ENCODE measurements around the gene GTF3C5. TPM values are rescaled to one million over a fixed set of nuclear protein-coding genes. Genes with fewer than 3 reads are reported as not detected.
A peak's percentile ranks its signal among the peaks of the same experiment; 100 is the strongest.

GTF3C5 gene
- total and polyA plus RNA-seq, 9 of the 15 experiments (the other 6 are each of a cell fraction or from before 2014, with no cell fraction given), result 3.8 to 118 (median 83.7) TPM

GRCh38 chr9:133030317-133031129, at the start of gene GTF3C5 (continued):
- TF ChIP-seq, protein P1, sequence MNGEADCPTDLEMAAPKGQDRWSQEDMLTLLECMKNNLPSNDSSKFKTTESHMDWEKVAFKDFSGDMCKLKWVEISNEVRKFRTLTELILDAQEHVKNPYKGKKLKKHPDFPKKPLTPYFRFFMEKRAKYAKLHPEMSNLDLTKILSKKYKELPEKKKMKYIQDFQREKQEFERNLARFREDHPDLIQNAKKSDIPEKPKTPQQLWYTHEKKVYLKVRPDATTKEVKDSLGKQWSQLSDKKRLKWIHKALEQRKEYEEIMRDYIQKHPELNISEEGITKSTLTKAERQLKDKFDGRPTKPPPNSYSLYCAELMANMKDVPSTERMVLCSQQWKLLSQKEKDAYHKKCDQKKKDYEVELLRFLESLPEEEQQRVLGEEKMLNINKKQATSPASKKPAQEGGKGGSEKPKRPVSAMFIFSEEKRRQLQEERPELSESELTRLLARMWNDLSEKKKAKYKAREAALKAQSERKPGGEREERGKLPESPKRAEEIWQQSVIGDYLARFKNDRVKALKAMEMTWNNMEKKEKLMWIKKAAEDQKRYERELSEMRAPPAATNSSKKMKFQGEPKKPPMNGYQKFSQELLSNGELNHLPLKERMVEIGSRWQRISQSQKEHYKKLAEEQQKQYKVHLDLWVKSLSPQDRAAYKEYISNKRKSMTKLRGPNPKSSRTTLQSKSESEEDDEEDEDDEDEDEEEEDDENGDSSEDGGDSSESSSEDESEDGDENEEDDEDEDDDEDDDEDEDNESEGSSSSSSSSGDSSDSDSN (IDR thresholded peaks at IDR 0.05; ENCODE audit: borderline replicate concordance in 1 of 2, low read depth in 2 of 2, low read length in 2 of 2), result peak in 1 of 2 experiments; percentile 13; a peak in 1 of 4 replicates
- peak; percentile 24; the same call in 1 of the 2 replicates for TF ChIP-seq HNRNPL (IDR thresholded peaks at IDR 0.05; ENCODE audit: low read depth, low read length)
- peak; percentile 58; the same call in 1 of the 2 replicates for TF ChIP-seq ZNF24 (IDR thresholded peaks at IDR 0.05)
- peak; percentile 66; the same call in 1 of the 2 replicates for TF ChIP-seq SRSF1 (IDR thresholded peaks at IDR 0.05; ENCODE audit: low read depth, low read length)
- TF ChIP-seq ZFPM2 (CRISPR knock-in tag; IDR thresholded peaks at IDR 0.05), result no peak
- no peak for TF ChIP-seq ZNF347 (CRISPR knock-in tag; IDR thresholded peaks at IDR 0.05; ENCODE audit: low read depth)
- TF ChIP-seq POLR2H (tag; IDR thresholded peaks at IDR 0.05; ENCODE audit: low read depth), result peak; percentile 74
- TF ChIP-seq LEF1 (IDR thresholded peaks at IDR 0.05), result peak; percentile 81
- TF ChIP-seq, protein P2, sequence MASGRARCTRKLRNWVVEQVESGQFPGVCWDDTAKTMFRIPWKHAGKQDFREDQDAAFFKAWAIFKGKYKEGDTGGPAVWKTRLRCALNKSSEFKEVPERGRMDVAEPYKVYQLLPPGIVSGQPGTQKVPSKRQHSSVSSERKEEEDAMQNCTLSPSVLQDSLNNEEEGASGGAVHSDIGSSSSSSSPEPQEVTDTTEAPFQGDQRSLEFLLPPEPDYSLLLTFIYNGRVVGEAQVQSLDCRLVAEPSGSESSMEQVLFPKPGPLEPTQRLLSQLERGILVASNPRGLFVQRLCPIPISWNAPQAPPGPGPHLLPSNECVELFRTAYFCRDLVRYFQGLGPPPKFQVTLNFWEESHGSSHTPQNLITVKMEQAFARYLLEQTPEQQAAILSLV (tag; IDR thresholded peaks at IDR 0.05), result no peak
- TF ChIP-seq DDX20 (tag; IDR thresholded peaks at IDR 0.05; ENCODE audit: low read depth), result no peak
- TF ChIP-seq NEUROD1 (IDR thresholded peaks at IDR 0.05; ENCODE audit: borderline replicate concordance, low read depth, low read length, partially characterized antibody), result peak; percentile 73
- TF ChIP-seq STAG1 (CRISPR knock-in tag; IDR thresholded peaks at IDR 0.05; ENCODE audit: borderline replicate concordance), result no peak
- peak; percentile 90 for TF ChIP-seq CHAMP1 (IDR thresholded peaks at IDR 0.05)
- TF ChIP-seq ZNF707 (CRISPR knock-in tag; conservative IDR thresholded peaks at IDR 0.05), result no peak
- TF ChIP-seq MYNN (IDR thresholded peaks at IDR 0.05), result peak; percentile 64; the same call in 1 of the 2 replicates
- no peak for TF ChIP-seq MYNN (CRISPR knock-in tag; IDR thresholded peaks at IDR 0.05)
- TF ChIP-seq TOE1 (IDR thresholded peaks at IDR 0.05; ENCODE audit: borderline replicate concordance), result peak; percentile 88
- no peak for TF ChIP-seq TOE1 (CRISPR knock-in tag; IDR thresholded peaks at IDR 0.05; ENCODE audit: borderline replicate concordance, low read depth)
- TF ChIP-seq CREBBP (IDR thresholded peaks at IDR 0.05; ENCODE audit: low read depth, low read length), result no peak
- TF ChIP-seq ESRRA (IDR thresholded peaks at IDR 0.05; ENCODE audit: borderline replicate concordance, low read depth), result peak; percentile 52; the same call in 1 of the 2 replicates
- TF ChIP-seq HCFC1 (IDR thresholded peaks at IDR 0.05; ENCODE audit: low read depth, low read length), result peak; percentile 79
- TF ChIP-seq ARNT (IDR thresholded peaks at IDR 0.05), result peak; percentile 79 to 80; a peak in 3 of 4 replicates
- peak; percentile 84 for TF ChIP-seq MBD2 (IDR thresholded peaks at IDR 0.05; ENCODE audit: borderline replicate concordance, low read depth)
